GM20000 (cell line): ENCODE results near the gene ENOSF1.

ENCODE experiments used
- DNase-seq: peaks from one replicate; pipeline ENCODE4 v3.0.0; 2012; ENCODE audit warnings: low spot score
- TF ChIP-seq, protein P1 (sequence below): IDR thresholded peaks from 2 replicates; pipeline ENCODE4 v1.5.1; 2012; ENCODE audit warnings: mild to moderate bottlenecking, control low read depth; ENCODE audit errors: extremely low read depth, missing control alignments

ENOSF1 gene

DNA sequence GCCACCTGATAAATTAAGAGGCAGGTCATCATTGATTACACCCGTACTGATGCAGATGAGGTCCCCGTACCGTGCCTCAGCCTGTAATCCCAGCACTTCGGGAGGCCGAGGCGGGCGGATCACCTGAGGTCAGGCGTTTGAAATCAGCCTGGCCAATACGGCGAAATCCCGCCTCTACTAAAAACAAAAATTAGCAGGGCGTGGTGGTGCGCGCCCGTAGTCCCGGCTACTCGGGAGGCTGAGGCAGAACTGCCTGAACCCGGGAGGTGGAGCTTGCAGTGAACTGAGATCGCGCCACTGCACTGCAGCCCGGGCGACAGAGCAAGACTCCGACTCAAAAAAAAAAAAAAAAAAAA lies 683 bp upstream of the ENOSF1 start:
- no peak for DNase-seq
- TF ChIP-seq, protein P1, sequence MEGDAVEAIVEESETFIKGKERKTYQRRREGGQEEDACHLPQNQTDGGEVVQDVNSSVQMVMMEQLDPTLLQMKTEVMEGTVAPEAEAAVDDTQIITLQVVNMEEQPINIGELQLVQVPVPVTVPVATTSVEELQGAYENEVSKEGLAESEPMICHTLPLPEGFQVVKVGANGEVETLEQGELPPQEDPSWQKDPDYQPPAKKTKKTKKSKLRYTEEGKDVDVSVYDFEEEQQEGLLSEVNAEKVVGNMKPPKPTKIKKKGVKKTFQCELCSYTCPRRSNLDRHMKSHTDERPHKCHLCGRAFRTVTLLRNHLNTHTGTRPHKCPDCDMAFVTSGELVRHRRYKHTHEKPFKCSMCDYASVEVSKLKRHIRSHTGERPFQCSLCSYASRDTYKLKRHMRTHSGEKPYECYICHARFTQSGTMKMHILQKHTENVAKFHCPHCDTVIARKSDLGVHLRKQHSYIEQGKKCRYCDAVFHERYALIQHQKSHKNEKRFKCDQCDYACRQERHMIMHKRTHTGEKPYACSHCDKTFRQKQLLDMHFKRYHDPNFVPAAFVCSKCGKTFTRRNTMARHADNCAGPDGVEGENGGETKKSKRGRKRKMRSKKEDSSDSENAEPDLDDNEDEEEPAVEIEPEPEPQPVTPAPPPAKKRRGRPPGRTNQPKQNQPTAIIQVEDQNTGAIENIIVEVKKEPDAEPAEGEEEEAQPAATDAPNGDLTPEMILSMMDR: no peak

GRCh38 chr18:711657-712400 lies 601 bp downstream of the ENOSF1 start:
- TF ChIP-seq, protein P1: peak; percentile 25
- peak; percentile 80 for DNase-seq

DNA sequence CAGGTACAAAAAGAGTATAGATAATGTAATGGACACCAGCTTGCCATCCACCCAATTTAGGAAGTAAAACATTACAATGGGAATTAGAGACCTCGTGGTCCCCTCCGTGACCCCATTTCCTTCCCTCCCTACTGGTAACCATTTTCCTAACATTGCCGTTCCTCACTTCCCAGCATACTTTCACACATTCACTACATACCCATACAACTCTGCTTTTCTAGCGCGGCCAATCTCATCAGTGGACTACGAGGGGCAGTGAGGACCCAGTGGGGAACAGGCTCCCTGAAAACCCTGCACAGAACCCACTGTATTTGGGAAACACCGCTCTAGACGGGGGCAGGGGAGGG lies 1.1 kb downstream of the ENOSF1 start:
- TF ChIP-seq, protein P1: no peak
- peak; percentile 13 for DNase-seq

- no peak for DNase-seq
Observed at GRCh38 chr18:710418-711300, 1.8 kb downstream of the ENOSF1 start.

GRCh38 chr18:709771-710170 lies 2.7 kb downstream of the ENOSF1 start:
- TF ChIP-seq, protein P1: no peak
- DNase-seq: no peak

More at GRCh38 chr18:710418-711300, 1.8 kb downstream of the ENOSF1 start:
- TF ChIP-seq, protein P1: no peak

GRCh38 chr18:708096-708495 lies 4.3 kb downstream of the ENOSF1 start:
- DNase-seq: no peak

More at GRCh38 chr18:708096-708495, 4.3 kb downstream of the ENOSF1 start:
- TF ChIP-seq, protein P1: no peak
